Liver (tissue), 9 donors: ENCODE measurements around the gene ZIC2. TPM values are rescaled to one million over a fixed set of nuclear protein-coding genes. Genes with fewer than 3 reads are reported as not detected.

Source experiments
- DNase-seq: peaks from one replicate; pipeline ENCODE4 v3.0.0-alpha.2; 2017; ENCODE audit warnings: low spot score
- H3K27ac ChIP-seq, 2 donors: one replicate each; pipeline ENCODE4 v1.7.0; 2013; ENCODE audit warnings: inconsistent platforms in 2 of 2, low read length in 2 of 2, control low read depth in 1 of 2, low read depth in 1 of 2, mild to moderate bottlenecking in 1 of 2
- H3K27me3 ChIP-seq, 4 donors: one replicate each; pipeline versions ENCODE4 v1.6.1 to v1.7.0; 2013; ENCODE audit warnings: low read length in 3 of 4, inconsistent platforms in 1 of 4, mild to moderate bottlenecking in 1 of 4, moderate library complexity in 1 of 4; ENCODE audit not compliant: control insufficient read depth in 4 of 4, insufficient read depth in 4 of 4
- H3K36me3 ChIP-seq, 4 donors: one replicate each; pipeline versions ENCODE4 v1.6.1 to v1.7.0; 2013; ENCODE audit warnings: low read length in 3 of 4, mild to moderate bottlenecking in 3 of 4, low read depth in 1 of 4, moderate library complexity in 1 of 4; ENCODE audit not compliant: control insufficient read depth in 4 of 4, insufficient read depth in 3 of 4
- H3K4me1 ChIP-seq, 4 donors: one replicate each; pipeline versions ENCODE4 v1.6.1 to v1.7.0; 2013; ENCODE audit warnings: low read length in 3 of 4, mild to moderate bottlenecking in 3 of 4, moderate library complexity in 1 of 4; ENCODE audit not compliant: control insufficient read depth in 4 of 4, insufficient read depth in 4 of 4
- H3K4me3 ChIP-seq, 3 donors: one replicate each; pipeline versions ENCODE4 v1.6.1 to v1.7.0; 2013; ENCODE audit warnings: low read length in 3 of 3, control low read depth in 1 of 3, low read depth in 1 of 3, mild to moderate bottlenecking in 1 of 3
- H3K9ac ChIP-seq, 2 donors: one replicate each; pipeline ENCODE4 v1.7.0; 2013; ENCODE audit warnings: low read length in 2 of 2, mild to moderate bottlenecking in 2 of 2, moderate library complexity in 2 of 2, control low read depth in 1 of 2, low read depth in 1 of 2
- H3K9me3 ChIP-seq, 4 donors: one replicate each; pipeline versions ENCODE4 v1.6.1 to v1.7.0; 2013; ENCODE audit warnings: low read length in 3 of 4; ENCODE audit not compliant: control insufficient read depth in 4 of 4
- FOXA1 ChIP-seq: IDR thresholded peaks from 2 replicates; pipeline ENCODE4 v1.6.1; 2016; ENCODE audit warnings: antibody characterized with exemption
- FOXA2 ChIP-seq: IDR thresholded peaks from 2 replicates; pipeline ENCODE4 v1.6.1; 2016; ENCODE audit warnings: antibody characterized with exemption
- HNF4G ChIP-seq: IDR thresholded peaks from 2 replicates; pipeline ENCODE4 v1.6.1; 2016; ENCODE audit warnings: antibody characterized with exemption
- TAF1 ChIP-seq: conservative IDR thresholded peaks from 2 replicates; pipeline ENCODE4 v1.6.1; 2016; ENCODE audit warnings: antibody characterized with exemption, mild to moderate bottlenecking
- YY1 ChIP-seq: IDR thresholded peaks from 2 replicates; pipeline ENCODE4 v1.6.1; 2016; ENCODE audit warnings: antibody characterized with exemption, mild to moderate bottlenecking
- WGBS: extraction: QIAGEN DNeasy Blood & Tissue Kit; methylation state at CpG from one replicate; pipeline ENCODE4 v1.1.7; 2013; 5-methylcytosine and 5-hydroxymethylcytosine counted together
- polyA plus RNA-seq, 2 donors: library from polyadenylated mRNA; stranded (reverse) in 1 of 2; unstranded in 1 of 2; fragments of 200-250 nt in 1 of 2; fragments of >200 nt in 1 of 2; fragmentation: Nextera tagmentation in 1 of 2; extraction: Ambion mirVana in 1 of 2; gene quantifications; one replicate each; pipeline versions ENCODE4 v1.2.1 to v1.2.3, GENCODE V29; 2013 to 2015
- total RNA-seq, 2 donors: library from RNA; depleted of rRNA; stranded (reverse); fragments of >200 nt; gene quantifications; one replicate each; pipeline ENCODE4 v1.2.3, GENCODE V29; 2014
- TF ChIP-seq, protein P1 (sequence below): fragments of 150-350 bp; IDR thresholded peaks from 2 replicates; pipeline ENCODE4 v1.5.1; 2017; ENCODE audit warnings: improper control_type of control experiment, low read depth, low read length; ENCODE audit not compliant: missing input control
- TF ChIP-seq, protein P2 (sequence below): IDR thresholded peaks from 2 replicates; pipeline ENCODE4 v1.6.1; 2016; ENCODE audit warnings: antibody characterized with exemption
- TF ChIP-seq, protein P3 (sequence below): IDR thresholded peaks from 2 replicates; pipeline ENCODE4 v1.6.1; 2016; ENCODE audit warnings: antibody characterized with exemption
- TF ChIP-seq, protein P4 (sequence below): IDR thresholded peaks from 2 replicates; pipeline ENCODE4 v1.6.1; 2016; ENCODE audit warnings: antibody characterized with exemption, mild to moderate bottlenecking
- TF ChIP-seq, protein P5 (sequence below): IDR thresholded peaks from 2 replicates; pipeline ENCODE4 v1.6.1; 2016; ENCODE audit warnings: antibody characterized with exemption
- donor health status: healthy.
- donor health status: healthy.
- donor health status: healthy.
- donor health status: healthy.
- donor health status: healthy.

Gene ZIC2
- total and polyA plus RNA-seq, 4 donors: not detected

DNA sequence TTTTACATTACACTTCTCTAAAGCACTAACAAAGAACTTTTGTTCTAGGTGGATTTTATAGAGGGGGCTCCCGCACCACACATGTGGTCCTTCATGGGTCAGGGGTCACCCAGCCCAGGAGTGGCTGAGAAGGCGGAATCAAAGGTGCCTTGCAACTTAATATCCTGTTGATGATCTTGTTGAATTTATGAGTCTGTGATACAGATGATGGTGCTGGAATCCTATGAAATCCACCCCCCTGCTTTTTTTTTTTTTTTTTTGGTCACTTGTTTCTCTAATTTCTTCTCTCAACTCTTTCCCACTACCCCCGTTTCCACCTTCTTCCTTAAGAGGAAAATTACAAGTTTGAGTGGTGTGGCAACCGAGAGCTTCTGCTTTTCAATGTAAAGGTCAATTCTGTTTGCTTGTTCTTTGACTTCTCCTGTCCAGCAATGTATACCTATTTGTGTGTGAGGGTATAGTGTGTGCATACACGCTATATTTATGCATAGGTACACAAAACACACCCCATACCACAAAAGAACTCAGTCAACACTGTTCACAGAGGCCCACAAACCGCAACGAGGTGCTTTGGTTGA, 4.2 kb upstream of the ZIC2 start:
- WGBS: 37% methylated on average over 7 of the region's 7 CpGs
- H3K27ac ChIP-seq: no peak overlapping the region
- H3K4me3 ChIP-seq: no peak overlapping the region
- TF ChIP-seq, protein P1, sequence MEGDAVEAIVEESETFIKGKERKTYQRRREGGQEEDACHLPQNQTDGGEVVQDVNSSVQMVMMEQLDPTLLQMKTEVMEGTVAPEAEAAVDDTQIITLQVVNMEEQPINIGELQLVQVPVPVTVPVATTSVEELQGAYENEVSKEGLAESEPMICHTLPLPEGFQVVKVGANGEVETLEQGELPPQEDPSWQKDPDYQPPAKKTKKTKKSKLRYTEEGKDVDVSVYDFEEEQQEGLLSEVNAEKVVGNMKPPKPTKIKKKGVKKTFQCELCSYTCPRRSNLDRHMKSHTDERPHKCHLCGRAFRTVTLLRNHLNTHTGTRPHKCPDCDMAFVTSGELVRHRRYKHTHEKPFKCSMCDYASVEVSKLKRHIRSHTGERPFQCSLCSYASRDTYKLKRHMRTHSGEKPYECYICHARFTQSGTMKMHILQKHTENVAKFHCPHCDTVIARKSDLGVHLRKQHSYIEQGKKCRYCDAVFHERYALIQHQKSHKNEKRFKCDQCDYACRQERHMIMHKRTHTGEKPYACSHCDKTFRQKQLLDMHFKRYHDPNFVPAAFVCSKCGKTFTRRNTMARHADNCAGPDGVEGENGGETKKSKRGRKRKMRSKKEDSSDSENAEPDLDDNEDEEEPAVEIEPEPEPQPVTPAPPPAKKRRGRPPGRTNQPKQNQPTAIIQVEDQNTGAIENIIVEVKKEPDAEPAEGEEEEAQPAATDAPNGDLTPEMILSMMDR: no peak
- peaks cover 14 to 29% (median 23%) of the 10 kb centered on the region in 4 donors for H3K4me1 ChIP-seq
- no peak overlapping the region for H3K9ac ChIP-seq
- H3K9me3 ChIP-seq: peaks cover 0 to 5% (median 1%) of the 10 kb centered on the region in 4 donors
- H3K27me3 ChIP-seq: peaks cover 22 to 48% (median 35%) of the 10 kb centered on the region in 4 donors
- H3K36me3 ChIP-seq: no peaks in the 10 kb centered on the region
- DNase-seq: no peak

DNA sequence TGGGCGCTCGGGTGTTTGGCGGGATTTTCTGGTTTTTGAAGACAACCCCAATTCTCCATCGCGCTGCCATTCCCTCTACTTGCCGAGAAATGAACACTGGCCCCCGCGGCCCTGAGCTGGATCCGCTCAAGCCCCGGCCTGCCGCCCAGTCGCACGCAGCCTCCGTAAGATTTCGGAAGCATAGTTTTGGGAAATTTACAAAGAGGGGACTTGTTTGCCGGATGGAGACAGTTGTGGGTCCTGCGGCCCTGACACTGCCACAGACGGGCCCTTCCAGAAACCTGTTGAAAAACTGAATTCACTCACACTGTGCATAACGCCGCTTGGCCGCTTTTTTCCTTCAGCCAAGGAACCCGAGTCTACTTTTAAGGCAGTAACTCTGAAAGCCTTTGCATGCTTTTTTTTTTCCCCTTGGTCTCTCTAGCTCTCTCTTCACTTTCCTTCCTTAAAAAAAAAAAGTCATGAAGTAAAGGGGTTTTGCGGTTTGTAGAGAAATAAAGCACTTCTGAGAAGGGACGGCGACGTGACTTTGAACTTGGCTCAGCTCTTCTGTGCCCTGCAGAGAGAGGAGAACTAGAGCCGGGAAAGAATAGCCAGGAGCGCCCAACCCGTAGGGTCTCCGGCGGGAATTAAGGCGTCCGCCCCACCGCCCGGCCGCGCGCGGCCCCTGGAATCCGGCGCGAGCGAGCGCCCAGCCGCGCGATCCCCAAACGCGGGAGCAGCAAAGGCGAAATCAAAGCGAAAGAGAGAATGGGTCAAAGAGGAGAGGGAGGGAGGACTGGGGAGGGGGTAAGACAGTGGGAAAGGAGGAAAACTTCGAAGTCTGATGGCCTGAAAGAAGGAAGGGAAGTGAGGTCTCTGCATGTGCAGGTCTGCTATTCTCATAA, 3.4 kb upstream of the ZIC2 start:
- DNase-seq: no peak
- no peak overlapping the region for H3K9ac ChIP-seq
- H3K4me1 ChIP-seq: peaks cover 16 to 30% (median 24%) of the 10 kb centered on the region in 4 donors
- H3K36me3 ChIP-seq: no peaks in the 10 kb centered on the region
- 16% methylated on average over 52 of the region's 52 CpGs for WGBS
- TF ChIP-seq TAF1 (no peak), YY1 (no peak), HNF4G (no peak), FOXA2 (no peak), FOXA1 (no peak)
- TF ChIP-seq, protein P2, sequence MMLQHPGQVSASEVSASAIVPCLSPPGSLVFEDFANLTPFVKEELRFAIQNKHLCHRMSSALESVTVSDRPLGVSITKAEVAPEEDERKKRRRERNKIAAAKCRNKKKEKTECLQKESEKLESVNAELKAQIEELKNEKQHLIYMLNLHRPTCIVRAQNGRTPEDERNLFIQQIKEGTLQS: no peak
- TF ChIP-seq, protein P3, sequence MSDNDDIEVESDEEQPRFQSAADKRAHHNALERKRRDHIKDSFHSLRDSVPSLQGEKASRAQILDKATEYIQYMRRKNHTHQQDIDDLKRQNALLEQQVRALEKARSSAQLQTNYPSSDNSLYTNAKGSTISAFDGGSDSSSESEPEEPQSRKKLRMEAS: no peak
- TF ChIP-seq, protein P4, sequence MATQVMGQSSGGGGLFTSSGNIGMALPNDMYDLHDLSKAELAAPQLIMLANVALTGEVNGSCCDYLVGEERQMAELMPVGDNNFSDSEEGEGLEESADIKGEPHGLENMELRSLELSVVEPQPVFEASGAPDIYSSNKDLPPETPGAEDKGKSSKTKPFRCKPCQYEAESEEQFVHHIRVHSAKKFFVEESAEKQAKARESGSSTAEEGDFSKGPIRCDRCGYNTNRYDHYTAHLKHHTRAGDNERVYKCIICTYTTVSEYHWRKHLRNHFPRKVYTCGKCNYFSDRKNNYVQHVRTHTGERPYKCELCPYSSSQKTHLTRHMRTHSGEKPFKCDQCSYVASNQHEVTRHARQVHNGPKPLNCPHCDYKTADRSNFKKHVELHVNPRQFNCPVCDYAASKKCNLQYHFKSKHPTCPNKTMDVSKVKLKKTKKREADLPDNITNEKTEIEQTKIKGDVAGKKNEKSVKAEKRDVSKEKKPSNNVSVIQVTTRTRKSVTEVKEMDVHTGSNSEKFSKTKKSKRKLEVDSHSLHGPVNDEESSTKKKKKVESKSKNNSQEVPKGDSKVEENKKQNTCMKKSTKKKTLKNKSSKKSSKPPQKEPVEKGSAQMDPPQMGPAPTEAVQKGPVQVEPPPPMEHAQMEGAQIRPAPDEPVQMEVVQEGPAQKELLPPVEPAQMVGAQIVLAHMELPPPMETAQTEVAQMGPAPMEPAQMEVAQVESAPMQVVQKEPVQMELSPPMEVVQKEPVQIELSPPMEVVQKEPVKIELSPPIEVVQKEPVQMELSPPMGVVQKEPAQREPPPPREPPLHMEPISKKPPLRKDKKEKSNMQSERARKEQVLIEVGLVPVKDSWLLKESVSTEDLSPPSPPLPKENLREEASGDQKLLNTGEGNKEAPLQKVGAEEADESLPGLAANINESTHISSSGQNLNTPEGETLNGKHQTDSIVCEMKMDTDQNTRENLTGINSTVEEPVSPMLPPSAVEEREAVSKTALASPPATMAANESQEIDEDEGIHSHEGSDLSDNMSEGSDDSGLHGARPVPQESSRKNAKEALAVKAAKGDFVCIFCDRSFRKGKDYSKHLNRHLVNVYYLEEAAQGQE: no peak
- TF ChIP-seq, protein P5, sequence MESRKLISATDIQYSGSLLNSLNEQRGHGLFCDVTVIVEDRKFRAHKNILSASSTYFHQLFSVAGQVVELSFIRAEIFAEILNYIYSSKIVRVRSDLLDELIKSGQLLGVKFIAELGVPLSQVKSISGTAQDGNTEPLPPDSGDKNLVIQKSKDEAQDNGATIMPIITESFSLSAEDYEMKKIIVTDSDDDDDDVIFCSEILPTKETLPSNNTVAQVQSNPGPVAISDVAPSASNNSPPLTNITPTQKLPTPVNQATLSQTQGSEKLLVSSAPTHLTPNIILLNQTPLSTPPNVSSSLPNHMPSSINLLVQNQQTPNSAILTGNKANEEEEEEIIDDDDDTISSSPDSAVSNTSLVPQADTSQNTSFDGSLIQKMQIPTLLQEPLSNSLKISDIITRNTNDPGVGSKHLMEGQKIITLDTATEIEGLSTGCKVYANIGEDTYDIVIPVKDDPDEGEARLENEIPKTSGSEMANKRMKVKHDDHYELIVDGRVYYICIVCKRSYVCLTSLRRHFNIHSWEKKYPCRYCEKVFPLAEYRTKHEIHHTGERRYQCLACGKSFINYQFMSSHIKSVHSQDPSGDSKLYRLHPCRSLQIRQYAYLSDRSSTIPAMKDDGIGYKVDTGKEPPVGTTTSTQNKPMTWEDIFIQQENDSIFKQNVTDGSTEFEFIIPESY: no peak
- TF ChIP-seq, protein P1: no peak
- H3K27me3 ChIP-seq: peaks cover 24 to 49% (median 39%) of the 10 kb centered on the region in 4 donors
- H3K4me3 ChIP-seq: no peak overlapping the region
- no peak overlapping the region for H3K27ac ChIP-seq
- peaks cover 0 to 6% (median 1%) of the 10 kb centered on the region in 4 donors for H3K9me3 ChIP-seq
